Measurements from ENCODE around the gene TMSB15C.

The TMSB15C gene

GRCh38 chrX:104041003-104041402, 35.0 kb downstream of the TMSB15C start:
- no peak for DNase-seq

DNA sequence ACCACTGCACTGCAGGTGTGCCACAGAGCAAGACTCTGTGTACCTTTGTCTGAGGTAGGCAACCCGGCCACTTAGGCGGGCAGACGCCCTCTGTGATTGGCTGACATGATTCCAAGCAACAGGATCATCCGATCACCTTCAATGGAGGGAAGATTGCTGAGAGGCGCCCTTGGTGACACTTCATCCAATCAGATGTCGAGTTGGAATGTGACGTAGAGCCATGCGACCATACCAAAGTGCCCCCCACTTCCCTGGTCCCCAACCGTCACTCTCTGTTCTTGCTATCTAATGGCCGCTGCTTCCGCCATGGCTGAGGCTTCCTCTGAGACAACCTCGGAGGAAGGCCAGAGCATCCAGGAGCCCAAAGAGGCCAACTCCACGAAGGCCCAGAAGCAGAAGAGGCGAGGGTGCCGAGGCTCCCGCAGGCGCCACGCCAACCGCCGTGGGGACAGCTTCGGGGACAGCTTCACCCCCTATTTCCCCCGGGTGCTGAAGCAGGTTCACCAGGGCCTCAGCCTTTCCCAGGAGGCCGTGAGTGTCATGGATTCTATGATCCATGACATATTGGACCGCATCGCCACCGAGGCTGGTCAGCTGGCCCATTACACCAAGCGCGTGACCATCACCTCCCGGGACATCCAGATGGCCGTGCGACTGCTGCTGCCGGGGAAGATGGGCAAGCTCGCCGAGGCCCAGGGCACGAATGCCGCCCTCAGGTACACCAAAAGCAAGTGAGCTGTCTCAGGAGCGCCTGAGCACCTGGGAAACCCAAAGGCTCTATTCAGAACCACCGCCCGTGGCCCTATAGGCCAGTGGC, 36.1 kb downstream of the TMSB15C start, which contains the start of gene H2BW2:
Gene H2BW2, plus strand, starts transcription at position 268 of the 817 bp plus-strand sequence. Its CDS starts 39 bp downstream, at position 307.
- DNase-seq: no peak
